HepG2 (cell line): ENCODE results near the gene MYL6. TPM values are rescaled to one million over a fixed set of nuclear protein-coding genes. Genes with fewer than 3 reads are reported as not detected.

Experiments used
- ATAC-seq: fragments of 200-7000 bp; cut with Tn5 transposase; 3 replicates; pipeline ENCODE4 v1.9.1; 2020; ENCODE audit warnings: mild to moderate bottlenecking, moderate library complexity
- BruUV-seq: library from RNA; stranded (reverse); fragments of 400-500 nt; replicated peaks from 2 replicates; lab custom pipeline; 2021; lab: Mats Ljungman, UMichigan
- CTCF ChIA-PET: fragments of 300-600 bp; formaldehyde crosslinking; extraction: SDS; loops from one replicate; lab custom pipeline; 2021; ENCODE audit warnings: low total read pairs, inconsistent platforms, low intra/inter-chr PET ratio; lab: Yijun Ruan, JAX
- POLR2A ChIA-PET: fragments of 350-600 bp; sonication (Branson Sonifier 250); formaldehyde crosslinking; loops from one replicate; lab custom pipeline; 2020; ENCODE audit warnings: antibody characterized with exemption, inconsistent platforms; lab: Yijun Ruan, JAX
- DNase-seq: peaks from one replicate; pipeline ENCODE4 v3.0.0-alpha.2; 2015; ENCODE audit warnings: low spot score
- FAIRE-seq: peaks from 3 replicates; lab custom pipeline; 2011; peaks lifted over from hg19 to GRCh38; lab: Jason Lieb, UNC
- H2AFZ ChIP-seq: one replicate; pipeline ENCODE4 v1.6.1; 2011; ENCODE audit warnings: low read length, inconsistent platforms
- H3K27ac ChIP-seq: fragments of 300-600 bp; 3 replicates; pipeline ENCODE4 v1.8.0; 2011; ENCODE audit warnings: mixed run types, mild to moderate bottlenecking, mixed read lengths, low read length, inconsistent platforms; ENCODE audit not compliant: insufficient read depth; ENCODE audit errors: extremely low read length
- H3K27me3 ChIP-seq, 2 experiments: fragments of 200-600 bp in 1 of 2; 2 replicates in 1 of 2; 3 replicates in 1 of 2; pipeline versions ENCODE4 v1.6.0 to v1.8.0; 2011; ENCODE audit warnings: low read length in 2 of 2, mild to moderate bottlenecking in 2 of 2, moderate library complexity in 2 of 2, inconsistent platforms in 1 of 2; ENCODE audit not compliant: insufficient read depth in 2 of 2, control insufficient read depth in 1 of 2
- H3K36me3 ChIP-seq, 2 experiments: fragments of 200-600 bp in 1 of 2; replicated peaks in 1 of 2; 2 replicates in 1 of 2; 3 replicates in 1 of 2; pipeline versions ENCODE4 v1.5.1 to v1.8.0; 2011; ENCODE audit warnings: low read length in 2 of 2, inconsistent platforms in 1 of 2; ENCODE audit not compliant: insufficient read depth in 2 of 2, control insufficient read depth in 1 of 2
- H3K4me1 ChIP-seq: 2 replicates; pipeline ENCODE4 v1.5.1; 2012; ENCODE audit warnings: low read length, inconsistent platforms; ENCODE audit not compliant: insufficient read depth
- H3K4me2 ChIP-seq: 2 replicates; pipeline ENCODE4 v1.6.0; 2011; ENCODE audit warnings: low read depth, low read length, inconsistent platforms
- H3K4me3 ChIP-seq, 3 experiments: fragments of 200-600 bp in 1 of 3; sonication (generic), shearing (Covaris generic) in 1 of 3; replicated peaks in 1 of 3; 2 replicates each; pipeline ENCODE4 v1.5.1; 2011 to 2016; ENCODE audit warnings: low read length in 3 of 3, inconsistent platforms in 2 of 3, low read depth in 2 of 3, mild to moderate bottlenecking in 2 of 3, control low read depth in 1 of 3, mixed read lengths in 1 of 3; ENCODE audit not compliant: insufficient read depth in 1 of 3
- H3K79me2 ChIP-seq: one replicate; pipeline ENCODE4 v1.6.1; 2011; ENCODE audit warnings: low read length, inconsistent platforms; ENCODE audit not compliant: insufficient read depth
- H3K9ac ChIP-seq: 2 replicates; pipeline ENCODE4 v1.6.0; 2011; ENCODE audit warnings: mild to moderate bottlenecking, low read depth, low read length, inconsistent platforms; ENCODE audit not compliant: insufficient read depth
- H3K9me3 ChIP-seq: 2 replicates; pipeline ENCODE4 v1.5.1; 2012; ENCODE audit warnings: mild to moderate bottlenecking, low read length
- H4K20me1 ChIP-seq: 2 replicates; pipeline ENCODE4 v1.6.0; 2011; ENCODE audit warnings: inconsistent platforms, mild to moderate bottlenecking, low read length, moderate library complexity; ENCODE audit not compliant: insufficient read depth
- GABPA ChIP-seq, 2 experiments: IDR thresholded peaks; 2 replicates each; pipeline ENCODE4 v1.6.1; 2011 to 2016; ENCODE audit warnings: low read depth in 2 of 2, low read length in 1 of 2, missing biosample characterization in 1 of 2, missing genetic modification characterization in 1 of 2
- HDAC1 ChIP-seq: sonication (generic); formaldehyde crosslinking; IDR thresholded peaks from 2 replicates; pipeline ENCODE4 v1.5.1; 2020; ENCODE audit warnings: mild to moderate bottlenecking, missing genetic modification reagents
- HNF4A ChIP-seq: sonication (generic); formaldehyde crosslinking; IDR thresholded peaks from 2 replicates; pipeline ENCODE4 v1.4.0; 2020; ENCODE audit warnings: missing genetic modification reagents
- JUNB ChIP-seq: sonication (generic); formaldehyde crosslinking; IDR thresholded peaks from 2 replicates; pipeline ENCODE4 v1.8.0; 2022; ENCODE audit warnings: missing genetic modification reagents, mild to moderate bottlenecking, borderline replicate concordance
- NR2C2 ChIP-seq: sonication (generic); formaldehyde crosslinking; IDR thresholded peaks from 2 replicates; pipeline ENCODE4 v1.4.0; 2020; ENCODE audit warnings: missing genetic modification reagents, mild to moderate bottlenecking, moderate library complexity, borderline replicate concordance
- NR2F6 ChIP-seq, 2 experiments: IDR thresholded peaks; 2 replicates each; pipeline ENCODE4 v1.6.1; 2016; ENCODE audit warnings: antibody characterized with exemption in 1 of 2, mild to moderate bottlenecking in 1 of 2
- SNAPC2 ChIP-seq: sonication (generic); formaldehyde crosslinking; IDR thresholded peaks from 2 replicates; pipeline ENCODE4 v1.8.1; 2022; ENCODE audit warnings: mild to moderate bottlenecking, missing genetic modification reagents
- YEATS2 ChIP-seq: sonication (generic); formaldehyde crosslinking; IDR thresholded peaks from 2 replicates; pipeline ENCODE4 v1.4.0; 2020; ENCODE audit warnings: missing genetic modification reagents, borderline replicate concordance
- ZFX ChIP-seq: sonication (generic); formaldehyde crosslinking; IDR thresholded peaks from 2 replicates; pipeline ENCODE4 v1.4.0; 2020; ENCODE audit warnings: mild to moderate bottlenecking, low read depth, missing genetic modification reagents, moderate library complexity
- ZIK1 ChIP-seq: sonication (generic); formaldehyde crosslinking; IDR thresholded peaks from 2 replicates; pipeline ENCODE4 v1.5.0; 2020; ENCODE audit warnings: mild to moderate bottlenecking, low read depth, missing genetic modification reagents, borderline replicate concordance
- ZNF430 ChIP-seq: sonication (generic); formaldehyde crosslinking; IDR thresholded peaks from 2 replicates; pipeline ENCODE4 v1.9.0; 2021; ENCODE audit warnings: mild to moderate bottlenecking, missing genetic modification reagents
- ZNF605 ChIP-seq: sonication (generic); formaldehyde crosslinking; IDR thresholded peaks from 2 replicates; pipeline ENCODE4 v1.8.0; 2022; ENCODE audit warnings: mild to moderate bottlenecking, missing genetic modification reagents
- ZNF720 ChIP-seq: sonication (generic); formaldehyde crosslinking; IDR thresholded peaks from 2 replicates; pipeline ENCODE4 v1.4.0; 2020; ENCODE audit warnings: missing genetic modification reagents
- WGBS: methylation state at CpG from one replicate; pipeline ENCODE4 v1.1.6; 2017; ENCODE audit warnings: low lambda C conversion rate; 5-methylcytosine and 5-hydroxymethylcytosine counted together
- in situ Hi-C: cut with HindIII; loops from 2 replicates; pipeline ENCODE4 v1.10.0; 2017; ENCODE audit warnings: low pct_unique_long_range_greater_than_20kb; ENCODE audit not compliant: extremely low pct_ligation_motif_present
- intact Hi-C: fragments of 100-400 bp; cut with micrococcal nuclease; formaldehyde crosslinking; loops from one replicate; pipeline ENCODE4 v1.10.0; 2022; ENCODE audit not compliant: unreplicated experiment
- polyA plus RNA-seq, 8 experiments: library from polyadenylated mRNA; depleted of rRNA in 3 of 8; stranded (reverse) in 7 of 8; unstranded in 1 of 8; fragments of >200 nt; fragmentation: Illumina TruSeq in 4 of 8; extraction: Trizol in 4 of 8; gene quantifications; 2 replicates each; pipeline versions ENCODE4 v1.2.1 to v1.2.3, GENCODE V29; 2011 to 2016; ENCODE audit warnings: low read depth in 4 of 8, missing spikeins in 1 of 8, mixed read lengths in 1 of 8; ENCODE audit not compliant: insufficient read depth in 1 of 8
- total RNA-seq, 5 experiments: library from RNA; depleted of rRNA; stranded (reverse); fragments of >200 nt; fragmentation: Illumina TruSeq; extraction: Trizol; gene quantifications; 2 replicates each; pipeline ENCODE4 v1.2.3, GENCODE V29; 2016; ENCODE audit warnings: low read depth in 1 of 5
- TF ChIP-seq, protein P1 (sequence below): sonication (generic); formaldehyde crosslinking; IDR thresholded peaks from 2 replicates; pipeline ENCODE4 v1.9.0; 2021; ENCODE audit warnings: mild to moderate bottlenecking, missing genetic modification reagents

Gene MYL6
- total and polyA plus RNA-seq, 2 of the 13 experiments (the other 11 are each of a cell fraction or from before 2014, with no cell fraction given), result 1,127 to 1,192 TPM

- H3K9ac ChIP-seq, result peak overlapping the region; percentile 59
- ATAC-seq, result peak; percentile 15
- no peaks in the 10 kb centered on the region for H4K20me1 ChIP-seq
- 12% methylated on average over 5 of the region's 10 CpGs for WGBS
- H2AFZ ChIP-seq, result no peak overlapping the region
- DNase-seq, result no peak
- no peaks in the 10 kb centered on the region; a peak in 1 of 5 replicates for H3K27me3 ChIP-seq
- peak overlapping the region; percentile 76 to 94 (median 89) for H3K4me3 ChIP-seq
- peaks cover 6 to 25% of the 10 kb centered on the region in 2 experiments for H3K36me3 ChIP-seq
- POLR2A ChIA-PET, result interaction anchor here (0.8 to 3.6 kb wide), 13 partner anchors 9 to 172 kb away, joined by 3 to 48 read pairs (median 5); partner anchors contain the start of genes COQ10A, ESYT1, MYL6 and RNF41
- H3K9me3 ChIP-seq, result no peaks in the 10 kb centered on the region
- peaks cover 19% of the 10 kb centered on the region for H3K79me2 ChIP-seq
- peak overlapping the region; percentile 69 for H3K27ac ChIP-seq
- peaks cover 31% of the 10 kb centered on the region for H3K4me1 ChIP-seq
- CTCF ChIA-PET, result interaction anchor here (1.0 to 2.7 kb wide), 4 partner anchors 61 to 449 kb away, joined by 3 to 49 read pairs (median 14); partner anchors contain the start of genes ERBB3, ESYT1 and ZC3H10
- in situ Hi-C loops, result loop anchor here (5.0 kb wide), 1 partner anchor 61 kb away; the partner anchor contains the start of gene ESYT1
- peak; percentile 28 for FAIRE-seq
- TF ChIP-seq, protein P1, sequence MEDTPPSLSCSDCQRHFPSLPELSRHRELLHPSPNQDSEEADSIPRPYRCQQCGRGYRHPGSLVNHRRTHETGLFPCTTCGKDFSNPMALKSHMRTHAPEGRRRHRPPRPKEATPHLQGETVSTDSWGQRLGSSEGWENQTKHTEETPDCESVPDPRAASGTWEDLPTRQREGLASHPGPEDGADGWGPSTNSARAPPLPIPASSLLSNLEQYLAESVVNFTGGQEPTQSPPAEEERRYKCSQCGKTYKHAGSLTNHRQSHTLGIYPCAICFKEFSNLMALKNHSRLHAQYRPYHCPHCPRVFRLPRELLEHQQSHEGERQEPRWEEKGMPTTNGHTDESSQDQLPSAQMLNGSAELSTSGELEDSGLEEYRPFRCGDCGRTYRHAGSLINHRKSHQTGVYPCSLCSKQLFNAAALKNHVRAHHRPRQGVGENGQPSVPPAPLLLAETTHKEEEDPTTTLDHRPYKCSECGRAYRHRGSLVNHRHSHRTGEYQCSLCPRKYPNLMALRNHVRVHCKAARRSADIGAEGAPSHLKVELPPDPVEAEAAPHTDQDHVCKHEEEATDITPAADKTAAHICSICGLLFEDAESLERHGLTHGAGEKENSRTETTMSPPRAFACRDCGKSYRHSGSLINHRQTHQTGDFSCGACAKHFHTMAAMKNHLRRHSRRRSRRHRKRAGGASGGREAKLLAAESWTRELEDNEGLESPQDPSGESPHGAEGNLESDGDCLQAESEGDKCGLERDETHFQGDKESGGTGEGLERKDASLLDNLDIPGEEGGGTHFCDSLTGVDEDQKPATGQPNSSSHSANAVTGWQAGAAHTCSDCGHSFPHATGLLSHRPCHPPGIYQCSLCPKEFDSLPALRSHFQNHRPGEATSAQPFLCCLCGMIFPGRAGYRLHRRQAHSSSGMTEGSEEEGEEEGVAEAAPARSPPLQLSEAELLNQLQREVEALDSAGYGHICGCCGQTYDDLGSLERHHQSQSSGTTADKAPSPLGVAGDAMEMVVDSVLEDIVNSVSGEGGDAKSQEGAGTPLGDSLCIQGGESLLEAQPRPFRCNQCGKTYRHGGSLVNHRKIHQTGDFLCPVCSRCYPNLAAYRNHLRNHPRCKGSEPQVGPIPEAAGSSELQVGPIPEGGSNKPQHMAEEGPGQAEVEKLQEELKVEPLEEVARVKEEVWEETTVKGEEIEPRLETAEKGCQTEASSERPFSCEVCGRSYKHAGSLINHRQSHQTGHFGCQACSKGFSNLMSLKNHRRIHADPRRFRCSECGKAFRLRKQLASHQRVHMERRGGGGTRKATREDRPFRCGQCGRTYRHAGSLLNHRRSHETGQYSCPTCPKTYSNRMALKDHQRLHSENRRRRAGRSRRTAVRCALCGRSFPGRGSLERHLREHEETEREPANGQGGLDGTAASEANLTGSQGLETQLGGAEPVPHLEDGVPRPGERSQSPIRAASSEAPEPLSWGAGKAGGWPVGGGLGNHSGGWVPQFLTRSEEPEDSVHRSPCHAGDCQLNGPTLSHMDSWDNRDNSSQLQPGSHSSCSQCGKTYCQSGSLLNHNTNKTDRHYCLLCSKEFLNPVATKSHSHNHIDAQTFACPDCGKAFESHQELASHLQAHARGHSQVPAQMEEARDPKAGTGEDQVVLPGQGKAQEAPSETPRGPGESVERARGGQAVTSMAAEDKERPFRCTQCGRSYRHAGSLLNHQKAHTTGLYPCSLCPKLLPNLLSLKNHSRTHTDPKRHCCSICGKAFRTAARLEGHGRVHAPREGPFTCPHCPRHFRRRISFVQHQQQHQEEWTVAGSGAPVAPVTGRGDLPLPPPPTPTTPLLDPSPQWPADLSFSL (CRISPR knock-in tag), result 0 out of 2 replicates have a peak, but pooled peaks have one; percentile 23
- TF ChIP-seq ZNF605 (CRISPR knock-in tag), result 0 out of 2 replicates have a peak, but pooled peaks have one; percentile 28
- TF ChIP-seq ZIK1 (CRISPR knock-in tag), result no peak
- 0 out of 2 replicates have a peak, but pooled peaks have one; percentile 0 for TF ChIP-seq ZFX (CRISPR knock-in tag)
- TF ChIP-seq HNF4A (CRISPR knock-in tag), result 0 out of 2 replicates have a peak, but pooled peaks have one; percentile 15
- TF ChIP-seq JUNB (CRISPR knock-in tag), result no peak
- TF ChIP-seq ZNF720 (CRISPR knock-in tag), result no peak
- no peak for TF ChIP-seq GABPA (IDR thresholded peaks at IDR 0.05; ENCODE audit: low read depth, low read length)
- TF ChIP-seq GABPA (CRISPR knock-in tag; IDR thresholded peaks at IDR 0.05; ENCODE audit: low read depth), result 0 out of 2 replicates have a peak, but pooled peaks have one; percentile 13
- 0 out of 2 replicates have a peak, but pooled peaks have one; percentile 1 for TF ChIP-seq HDAC1 (CRISPR knock-in tag)
- TF ChIP-seq YEATS2 (CRISPR knock-in tag), result 0 out of 2 replicates have a peak, but pooled peaks have one; percentile 16
- 0 out of 2 replicates have a peak, but pooled peaks have one; percentile 18 for TF ChIP-seq NR2C2
- 0 out of 2 replicates have a peak, but pooled peaks have one; percentile 17 for TF ChIP-seq SNAPC2 (CRISPR knock-in tag)
- peak; percentile 39 for TF ChIP-seq NR2F6 (IDR thresholded peaks at IDR 0.05)
- no peak for TF ChIP-seq NR2F6 (CRISPR knock-in tag; IDR thresholded peaks at IDR 0.05)
- TF ChIP-seq ZNF430 (CRISPR knock-in tag), result 0 out of 2 replicates have a peak, but pooled peaks have one; percentile 50
- peak overlapping the region; percentile 82 for H3K4me2 ChIP-seq
- intact Hi-C loops, result loop anchor here (2.0 kb wide), 1 partner anchor 61 kb away; no protein-coding TSS in a partner anchor
- BruUV-seq, result TSS peak; percentile 47
Observed at GRCh38 chr12:56188131-56188777, 30.1 kb downstream of the MYL6 start.
